HepG2 (cell line): Measurements from ENCODE around the gene RUVBL2. TPM values are rescaled to one million over a fixed set of nuclear protein-coding genes. Genes with fewer than 3 reads are reported as not detected.
A peak's percentile ranks its signal among the peaks of the same experiment; 100 is the strongest.

Experiments
- ARID3A ChIP-seq: IDR thresholded peaks from 2 replicates; pipeline ENCODE4 v1.6.1; 2012; ENCODE audit warnings: low read depth, low read length, improper control_type of control experiment
- FOXA1 ChIP-seq, 2 experiments: fragments of 450-650 bp in 1 of 2; sonication (generic) in 1 of 2; formaldehyde crosslinking in 1 of 2; IDR thresholded peaks; 2 replicates each; pipeline versions ENCODE4 v1.4.0 to v1.6.1; 2016 to 2020; ENCODE audit warnings: missing genetic modification reagents in 1 of 2
- FOXK2 ChIP-seq: fragments of 450-650 bp; IDR thresholded peaks from 2 replicates; pipeline ENCODE4 v1.6.1; 2016
- HDAC1 ChIP-seq: sonication (generic); formaldehyde crosslinking; IDR thresholded peaks from 2 replicates; pipeline ENCODE4 v1.5.1; 2020; ENCODE audit warnings: mild to moderate bottlenecking, missing genetic modification reagents
- MED1 ChIP-seq: sonication (generic); formaldehyde crosslinking; IDR thresholded peaks from 2 replicates; pipeline ENCODE4 v1.4.0; 2020; ENCODE audit warnings: missing genetic modification reagents
- PLSCR1 ChIP-seq: sonication (generic); formaldehyde crosslinking; IDR thresholded peaks from 2 replicates; pipeline ENCODE4 v1.5.0; 2020; ENCODE audit warnings: missing genetic modification reagents, mild to moderate bottlenecking, borderline replicate concordance
- STAT6 ChIP-seq: sonication (generic); formaldehyde crosslinking; IDR thresholded peaks from 2 replicates; pipeline ENCODE4 v1.4.0; 2020; ENCODE audit warnings: missing genetic modification reagents, mild to moderate bottlenecking, borderline replicate concordance
- TARDBP ChIP-seq: sonication (generic); formaldehyde crosslinking; IDR thresholded peaks from 2 replicates; pipeline ENCODE4 v1.8.0; 2022; ENCODE audit warnings: mild to moderate bottlenecking, missing genetic modification reagents
- TGIF2 ChIP-seq: IDR thresholded peaks from 2 replicates; pipeline ENCODE4 v1.6.1; 2016; ENCODE audit warnings: control low read depth, missing compliant biosample characterization
- ZBTB2 ChIP-seq: sonication (generic); formaldehyde crosslinking; IDR thresholded peaks from 2 replicates; pipeline ENCODE4 v1.8.0; 2022; ENCODE audit warnings: low read depth, missing genetic modification reagents
- ZBTB25 ChIP-seq: IDR thresholded peaks from 2 replicates; pipeline ENCODE4 v1.6.1; 2018; ENCODE audit warnings: missing genetic modification reagents
- ZGPAT ChIP-seq: IDR thresholded peaks from 2 replicates; pipeline ENCODE4 v1.6.1; 2016; ENCODE audit warnings: mild to moderate bottlenecking
- ZHX1 ChIP-seq: sonication (generic); formaldehyde crosslinking; IDR thresholded peaks from 2 replicates; pipeline ENCODE4 v1.8.1; 2022; ENCODE audit warnings: low read depth, mild to moderate bottlenecking, missing genetic modification reagents
- ZNF101 ChIP-seq: sonication (generic); formaldehyde crosslinking; IDR thresholded peaks from 2 replicates; pipeline ENCODE4 v1.4.0; 2020; ENCODE audit warnings: mild to moderate bottlenecking, low read depth, missing genetic modification reagents, borderline replicate concordance
- ZNF138 ChIP-seq: sonication (generic); formaldehyde crosslinking; IDR thresholded peaks from 2 replicates; pipeline ENCODE4 v1.5.0; 2020; ENCODE audit warnings: mild to moderate bottlenecking, low read depth, missing genetic modification reagents
- polyA plus RNA-seq, 8 experiments: library from polyadenylated mRNA; depleted of rRNA in 3 of 8; stranded (reverse) in 7 of 8; unstranded in 1 of 8; fragments of >200 nt; fragmentation: Illumina TruSeq in 4 of 8; extraction: Trizol in 4 of 8; gene quantifications; 2 replicates each; pipeline versions ENCODE4 v1.2.1 to v1.2.3, GENCODE V29; 2011 to 2016; ENCODE audit warnings: low read depth in 4 of 8, missing spikeins in 1 of 8, mixed read lengths in 1 of 8; ENCODE audit not compliant: insufficient read depth in 1 of 8
- total RNA-seq, 5 experiments: library from RNA; depleted of rRNA; stranded (reverse); fragments of >200 nt; fragmentation: Illumina TruSeq; extraction: Trizol; gene quantifications; 2 replicates each; pipeline ENCODE4 v1.2.3, GENCODE V29; 2016; ENCODE audit warnings: low read depth in 1 of 5

RUVBL2 gene
- total and polyA plus RNA-seq, 2 of the 13 experiments (the other 11 are each of a cell fraction or from before 2014, with no cell fraction given), result 120 to 122 TPM

GRCh38 chr19:48967346-48968178 lies 26.1 kb upstream of the RUVBL2 start (continued):
- TF ChIP-seq TGIF2 (CRISPR knock-in tag), result no peak; the same call in 1 of the 2 replicates
- peak; percentile 50; the same call in 1 of the 2 replicates for TF ChIP-seq MED1
- peak; percentile 63; the same call in 1 of the 2 replicates for TF ChIP-seq STAT6
- TF ChIP-seq ARID3A, result no peak
- peak; percentile 50; the same call in 1 of the 2 replicates for TF ChIP-seq ZBTB2 (CRISPR knock-in tag)
- no peak for TF ChIP-seq PLSCR1
- TF ChIP-seq ZBTB25 (CRISPR knock-in tag), result no peak
- TF ChIP-seq ZNF101, result no peak
- TF ChIP-seq ZGPAT, result peak; percentile 39; the same call in 1 of the 2 replicates
- TF ChIP-seq FOXK2, result no peak
- TF ChIP-seq ZHX1 (CRISPR knock-in tag), result peak; percentile 54
- no peak; the same call in 1 of the 2 replicates for TF ChIP-seq ZNF138 (CRISPR knock-in tag)
- TF ChIP-seq FOXA1 (IDR thresholded peaks at IDR 0.05), result no peak
- TF ChIP-seq FOXA1 (CRISPR knock-in tag; IDR thresholded peaks at IDR 0.05), result no peak; the same call in 1 of the 2 replicates
- no peak for TF ChIP-seq HDAC1
- TF ChIP-seq TARDBP, result peak; percentile 43; the same call in 1 of the 2 replicates
